Neural cell (in vitro differentiated cells): ENCODE measurements around the gene TPGS1. TPM values are rescaled to one million over a fixed set of nuclear protein-coding genes. Genes with fewer than 3 reads are reported as not detected.
A peak's percentile ranks its signal among the peaks of the same experiment; 100 is the strongest.

Experiments used
- H2AFZ ChIP-seq: fragments of 200-600, 300-800 bp; sonication (generic), shearing (Covaris generic); 2 replicates; pipeline ENCODE4 v1.6.0; 2014; ENCODE audit warnings: low read depth, mild to moderate bottlenecking, antibody characterized with exemption, low read length, moderate library complexity
- H3F3A ChIP-seq: fragments of 200-600 bp; shearing (Covaris generic); 2 replicates; pipeline ENCODE4 v1.6.1; 2016; ENCODE audit warnings: mild to moderate bottlenecking, moderate library complexity, mixed read lengths, antibody characterized with exemption, low read length; ENCODE audit not compliant: insufficient read depth, poor library complexity, severe bottlenecking
- H3K27ac ChIP-seq: fragments of 200-600, 300-800 bp; sonication (generic), shearing (Covaris generic); 2 replicates; pipeline ENCODE4 v1.5.1; 2014; ENCODE audit warnings: mild to moderate bottlenecking, low read length, moderate library complexity
- H3K27me3 ChIP-seq: fragments of 300-800, 200-600 bp; sonication (generic), shearing (Covaris generic); 2 replicates; pipeline ENCODE4 v1.6.0; 2014; ENCODE audit warnings: mild to moderate bottlenecking, low read depth, low read length, moderate library complexity; ENCODE audit not compliant: insufficient read depth
- H3K36me3 ChIP-seq: fragments of 300-800, 200-600 bp; sonication (generic), shearing (Covaris generic); 2 replicates; pipeline ENCODE4 v1.5.1; 2014; ENCODE audit warnings: mild to moderate bottlenecking, antibody characterized with exemption, low read length, moderate library complexity; ENCODE audit not compliant: insufficient read depth
- H3K4me2 ChIP-seq: fragments of 300-800, 200-600 bp; sonication (generic), shearing (Covaris generic); 2 replicates; pipeline ENCODE4 v1.6.0; 2014; ENCODE audit warnings: mild to moderate bottlenecking, low read length
- H3K4me3 ChIP-seq: fragments of 300-800, 200-600 bp; sonication (generic), shearing (Covaris generic); 2 replicates; pipeline ENCODE4 v1.5.1; 2014; ENCODE audit warnings: mild to moderate bottlenecking, low read length, moderate library complexity
- H3K79me2 ChIP-seq: fragments of 200-600 bp; shearing (Covaris generic); replicated peaks from 2 replicates; pipeline ENCODE4 v1.6.0; 2014; ENCODE audit warnings: mild to moderate bottlenecking, low read length, moderate library complexity; ENCODE audit not compliant: insufficient read depth
- H3K9ac ChIP-seq: fragments of 300-800, 200-600 bp; sonication (generic), shearing (Covaris generic); 2 replicates; pipeline ENCODE4 v1.6.1; 2016; ENCODE audit warnings: mild to moderate bottlenecking, low read length, mixed read lengths
- H3K9me2 ChIP-seq: fragments of 200-600 bp; shearing (Covaris generic); 2 replicates; pipeline ENCODE4 v1.6.1; 2016; ENCODE audit warnings: mild to moderate bottlenecking, low read length, mixed read lengths; ENCODE audit not compliant: insufficient read depth
- H3K9me3 ChIP-seq: fragments of 200-600, 300-800 bp; sonication (generic), shearing (Covaris generic); 2 replicates; pipeline ENCODE4 v1.6.1; 2016; ENCODE audit warnings: mild to moderate bottlenecking, mixed run types, low read length, moderate library complexity, mixed read lengths
- H4K20me1 ChIP-seq: fragments of 200-600 bp; shearing (Covaris generic); 2 replicates; pipeline ENCODE4 v1.6.1; 2016; ENCODE audit warnings: mild to moderate bottlenecking, mixed run types; ENCODE audit not compliant: insufficient read depth
- EP300 ChIP-seq: fragments of 450-650 bp; conservative IDR thresholded peaks from 2 replicates; pipeline ENCODE4 v1.6.1; 2014; ENCODE audit warnings: antibody characterized with exemption, mild to moderate bottlenecking, moderate library complexity; ENCODE audit not compliant: poor library complexity, severe bottlenecking
- EZH2 ChIP-seq: fragments of 200-600, 300-800 bp; shearing (Covaris generic), sonication (generic); IDR thresholded peaks from 2 replicates; pipeline ENCODE4 v1.6.1; 2014; ENCODE audit warnings: antibody characterized with exemption, low read length, borderline replicate concordance, mild to moderate bottlenecking; ENCODE audit not compliant: insufficient read depth, poor library complexity, severe bottlenecking
- MXI1 ChIP-seq: fragments of 450-650 bp; conservative IDR thresholded peaks from 2 replicates; pipeline ENCODE4 v1.6.1; 2014; ENCODE audit warnings: antibody characterized with exemption, mild to moderate bottlenecking; ENCODE audit not compliant: poor library complexity, severe bottlenecking
- POLR2AphosphoS5 ChIP-seq: IDR thresholded peaks from 2 replicates; pipeline ENCODE4 v1.6.1; 2012
- RAD21 ChIP-seq: fragments of 450-650 bp; conservative IDR thresholded peaks from 2 replicates; pipeline ENCODE4 v1.6.1; 2014; ENCODE audit warnings: antibody characterized with exemption, mild to moderate bottlenecking, moderate library complexity
- REST ChIP-seq: IDR thresholded peaks from 2 replicates; pipeline ENCODE4 v1.6.1; 2012; ENCODE audit warnings: borderline replicate concordance
- SMC3 ChIP-seq: fragments of 450-650 bp; conservative IDR thresholded peaks from 2 replicates; pipeline ENCODE4 v1.6.1; 2014; ENCODE audit warnings: antibody characterized with exemption, mild to moderate bottlenecking, moderate library complexity; ENCODE audit not compliant: poor library complexity
- TAF1 ChIP-seq: IDR thresholded peaks from 2 replicates; pipeline ENCODE4 v1.6.1; 2012; ENCODE audit warnings: low read depth
- polyA plus RNA-seq: library from polyadenylated mRNA; depleted of rRNA; stranded (reverse); fragments of >200 nt; gene quantifications from 2 replicates; pipeline ENCODE4 v1.2.3, GENCODE V29; 2014
- TF ChIP-seq, protein P1 (sequence below): fragments of 450-650 bp; IDR thresholded peaks from 2 replicates; pipeline ENCODE4 v1.5.1; 2014; ENCODE audit warnings: antibody characterized with exemption, mild to moderate bottlenecking, moderate library complexity; ENCODE audit not compliant: poor library complexity, severe bottlenecking

TPGS1 gene
- polyA plus RNA-seq, 1 donor from 2014 or later, result 79.6 TPM

GRCh38 chr19:534088-534487 lies 26.8 kb downstream of the TPGS1 start:
- Histone ChIP-seq H3F3A (no peaks in the 10 kb centered on the region), H3K9me3 (no peaks in the 10 kb centered on the region), H3K79me2 (peaks cover 30% of the 10 kb centered on the region), H4K20me1 (peaks cover 16% of the 10 kb centered on the region), H3K9me2 (no peaks in the 10 kb centered on the region), H3K27ac (no peak overlapping the region), H3K4me3 (peak overlapping the region; percentile 99), H3K36me3 (no peaks in the 10 kb centered on the region), H3K9ac (peak overlapping the region; percentile 95), H2AFZ (no peak overlapping the region), H3K27me3 (no peaks in the 10 kb centered on the region), H3K4me2 (no peak overlapping the region)
- TF ChIP-seq EP300, result no peak
- TF ChIP-seq, protein P1, sequence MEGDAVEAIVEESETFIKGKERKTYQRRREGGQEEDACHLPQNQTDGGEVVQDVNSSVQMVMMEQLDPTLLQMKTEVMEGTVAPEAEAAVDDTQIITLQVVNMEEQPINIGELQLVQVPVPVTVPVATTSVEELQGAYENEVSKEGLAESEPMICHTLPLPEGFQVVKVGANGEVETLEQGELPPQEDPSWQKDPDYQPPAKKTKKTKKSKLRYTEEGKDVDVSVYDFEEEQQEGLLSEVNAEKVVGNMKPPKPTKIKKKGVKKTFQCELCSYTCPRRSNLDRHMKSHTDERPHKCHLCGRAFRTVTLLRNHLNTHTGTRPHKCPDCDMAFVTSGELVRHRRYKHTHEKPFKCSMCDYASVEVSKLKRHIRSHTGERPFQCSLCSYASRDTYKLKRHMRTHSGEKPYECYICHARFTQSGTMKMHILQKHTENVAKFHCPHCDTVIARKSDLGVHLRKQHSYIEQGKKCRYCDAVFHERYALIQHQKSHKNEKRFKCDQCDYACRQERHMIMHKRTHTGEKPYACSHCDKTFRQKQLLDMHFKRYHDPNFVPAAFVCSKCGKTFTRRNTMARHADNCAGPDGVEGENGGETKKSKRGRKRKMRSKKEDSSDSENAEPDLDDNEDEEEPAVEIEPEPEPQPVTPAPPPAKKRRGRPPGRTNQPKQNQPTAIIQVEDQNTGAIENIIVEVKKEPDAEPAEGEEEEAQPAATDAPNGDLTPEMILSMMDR, result no peak
- TF ChIP-seq POLR2AphosphoS5, result no peak

- Histone ChIP-seq H3K9me2 (no peaks in the 10 kb centered on the region), H4K20me1 (peaks cover 16% of the 10 kb centered on the region), H3K27ac (no peak overlapping the region), H3K79me2 (peaks cover 30% of the 10 kb centered on the region), H3F3A (no peaks in the 10 kb centered on the region), H3K4me3 (no peak overlapping the region), H3K36me3 (no peaks in the 10 kb centered on the region), H2AFZ (no peak overlapping the region), H3K4me2 (no peak overlapping the region), H3K9ac (no peak overlapping the region), H3K27me3 (no peaks in the 10 kb centered on the region), H3K9me3 (no peaks in the 10 kb centered on the region)
- TF ChIP-seq MXI1 (no peak), TAF1 (no peak), REST (no peak), EP300 (no peak), SMC3 (no peak), EZH2 (no peak), POLR2AphosphoS5 (no peak), RAD21 (no peak)
- TF ChIP-seq, protein P1, result no peak
Measured at GRCh38 chr19:535017-535835, 27.9 kb downstream of the TPGS1 start.
